HepG2 (cell line): Measurements from ENCODE around the gene STARD10. TPM values are rescaled to one million over a fixed set of nuclear protein-coding genes. Genes with fewer than 3 reads are reported as not detected.

Experiments
- ELF4 ChIP-seq: sonication (generic); formaldehyde crosslinking; IDR thresholded peaks from 2 replicates; pipeline ENCODE4 v1.5.0; 2020; ENCODE audit warnings: missing genetic modification reagents, mild to moderate bottlenecking, moderate library complexity, borderline replicate concordance
- HCFC1 ChIP-seq: fragments of 150-350 bp; IDR thresholded peaks from 2 replicates; pipeline ENCODE4 v1.6.1; 2014; ENCODE audit warnings: low read depth, low read length
- MYC ChIP-seq: sonication (generic); formaldehyde crosslinking; IDR thresholded peaks from 2 replicates; pipeline ENCODE4 v1.9.0; 2021; ENCODE audit warnings: missing genetic modification reagents, borderline replicate concordance
- NAIF1 ChIP-seq: sonication (generic); formaldehyde crosslinking; IDR thresholded peaks from 2 replicates; pipeline ENCODE4 v1.5.0; 2020; ENCODE audit warnings: mild to moderate bottlenecking, missing genetic modification reagents, borderline replicate concordance
- RAD51 ChIP-seq: fragments of 450-650 bp; IDR thresholded peaks from 2 replicates; pipeline ENCODE4 v1.6.1; 2016; ENCODE audit warnings: borderline replicate concordance
- RARG ChIP-seq: sonication (generic); formaldehyde crosslinking; IDR thresholded peaks from 2 replicates; pipeline ENCODE4 v1.4.0; 2020; ENCODE audit warnings: low read depth, mild to moderate bottlenecking, missing genetic modification reagents
- SKI ChIP-seq: fragments of 450-650 bp; IDR thresholded peaks from one replicate; pipeline ENCODE4 v1.6.1; 2018; ENCODE audit warnings: mild to moderate bottlenecking; ENCODE audit not compliant: partially characterized antibody
- SNAI1 ChIP-seq: sonication (generic); formaldehyde crosslinking; IDR thresholded peaks from 2 replicates; pipeline ENCODE4 v1.5.0; 2020; ENCODE audit warnings: mild to moderate bottlenecking, missing genetic modification reagents, borderline replicate concordance
- SP2 ChIP-seq: sonication (generic); formaldehyde crosslinking; IDR thresholded peaks from 2 replicates; pipeline ENCODE4 v1.5.1; 2020; ENCODE audit warnings: mild to moderate bottlenecking, missing genetic modification reagents
- TCF7L2 ChIP-seq: IDR thresholded peaks from 2 replicates; pipeline ENCODE4 v1.6.1; 2011; ENCODE audit warnings: mild to moderate bottlenecking, low read depth, low read length, moderate library complexity
- YEATS4 ChIP-seq: sonication (generic); formaldehyde crosslinking; IDR thresholded peaks from 2 replicates; pipeline ENCODE4 v1.4.0; 2020; ENCODE audit warnings: missing genetic modification reagents, borderline replicate concordance
- ZBTB7A ChIP-seq: sonication (generic); formaldehyde crosslinking; IDR thresholded peaks from 2 replicates; pipeline ENCODE4 v1.8.0; 2022; ENCODE audit warnings: mild to moderate bottlenecking, missing genetic modification reagents
- ZNF136 ChIP-seq: sonication (generic); formaldehyde crosslinking; IDR thresholded peaks from 2 replicates; pipeline ENCODE4 v1.8.1; 2022; ENCODE audit warnings: low read depth, mild to moderate bottlenecking, moderate library complexity, missing genetic modification reagents
- ZNF138 ChIP-seq: sonication (generic); formaldehyde crosslinking; IDR thresholded peaks from 2 replicates; pipeline ENCODE4 v1.5.0; 2020; ENCODE audit warnings: mild to moderate bottlenecking, low read depth, missing genetic modification reagents
- ZNF383 ChIP-seq: sonication (generic); formaldehyde crosslinking; IDR thresholded peaks from 2 replicates; pipeline ENCODE4 v1.4.0; 2020; ENCODE audit warnings: missing genetic modification reagents, mild to moderate bottlenecking, borderline replicate concordance
- ZNF629 ChIP-seq: sonication (generic); formaldehyde crosslinking; conservative IDR thresholded peaks from 2 replicates; pipeline ENCODE4 v1.5.0; 2020; ENCODE audit warnings: missing genetic modification reagents
- ZSCAN31 ChIP-seq: sonication (generic); formaldehyde crosslinking; IDR thresholded peaks from 2 replicates; pipeline ENCODE4 v1.5.0; 2020; ENCODE audit warnings: low read depth, mild to moderate bottlenecking, missing genetic modification reagents
- polyA plus RNA-seq, 8 experiments: library from polyadenylated mRNA; depleted of rRNA in 3 of 8; stranded (reverse) in 7 of 8; unstranded in 1 of 8; fragments of >200 nt; fragmentation: Illumina TruSeq in 4 of 8; extraction: Trizol in 4 of 8; gene quantifications; 2 replicates each; pipeline versions ENCODE4 v1.2.1 to v1.2.3, GENCODE V29; 2011 to 2016; ENCODE audit warnings: low read depth in 4 of 8, missing spikeins in 1 of 8, mixed read lengths in 1 of 8; ENCODE audit not compliant: insufficient read depth in 1 of 8
- total RNA-seq, 5 experiments: library from RNA; depleted of rRNA; stranded (reverse); fragments of >200 nt; fragmentation: Illumina TruSeq; extraction: Trizol; gene quantifications; 2 replicates each; pipeline ENCODE4 v1.2.3, GENCODE V29; 2016; ENCODE audit warnings: low read depth in 1 of 5
- TF ChIP-seq, protein P1 (sequence below): sonication (generic); formaldehyde crosslinking; IDR thresholded peaks from 2 replicates; pipeline ENCODE4 v1.8.0; 2022; ENCODE audit warnings: mild to moderate bottlenecking, missing genetic modification reagents; ENCODE audit not compliant: insufficient replicate concordance
- TF ChIP-seq, protein P2 (sequence below): sonication (generic); formaldehyde crosslinking; IDR thresholded peaks from 2 replicates; pipeline ENCODE4 v1.9.0; 2021; ENCODE audit warnings: missing genetic modification reagents, mild to moderate bottlenecking, borderline replicate concordance
- TF ChIP-seq, protein P3 (sequence below): sonication (generic); formaldehyde crosslinking; IDR thresholded peaks from 2 replicates; pipeline ENCODE4 v1.9.0; 2022; ENCODE audit warnings: low read depth, missing genetic modification reagents
- TF ChIP-seq, protein P4 (sequence below): sonication (generic); formaldehyde crosslinking; IDR thresholded peaks from 2 replicates; pipeline ENCODE4 v1.5.1; 2020; ENCODE audit warnings: missing genetic modification reagents, mild to moderate bottlenecking, borderline replicate concordance

STARD10 gene
- total and polyA plus RNA-seq, 2 of the 13 experiments (the other 11 are each of a cell fraction or from before 2014, with no cell fraction given): 260 to 341 TPM

DNA sequence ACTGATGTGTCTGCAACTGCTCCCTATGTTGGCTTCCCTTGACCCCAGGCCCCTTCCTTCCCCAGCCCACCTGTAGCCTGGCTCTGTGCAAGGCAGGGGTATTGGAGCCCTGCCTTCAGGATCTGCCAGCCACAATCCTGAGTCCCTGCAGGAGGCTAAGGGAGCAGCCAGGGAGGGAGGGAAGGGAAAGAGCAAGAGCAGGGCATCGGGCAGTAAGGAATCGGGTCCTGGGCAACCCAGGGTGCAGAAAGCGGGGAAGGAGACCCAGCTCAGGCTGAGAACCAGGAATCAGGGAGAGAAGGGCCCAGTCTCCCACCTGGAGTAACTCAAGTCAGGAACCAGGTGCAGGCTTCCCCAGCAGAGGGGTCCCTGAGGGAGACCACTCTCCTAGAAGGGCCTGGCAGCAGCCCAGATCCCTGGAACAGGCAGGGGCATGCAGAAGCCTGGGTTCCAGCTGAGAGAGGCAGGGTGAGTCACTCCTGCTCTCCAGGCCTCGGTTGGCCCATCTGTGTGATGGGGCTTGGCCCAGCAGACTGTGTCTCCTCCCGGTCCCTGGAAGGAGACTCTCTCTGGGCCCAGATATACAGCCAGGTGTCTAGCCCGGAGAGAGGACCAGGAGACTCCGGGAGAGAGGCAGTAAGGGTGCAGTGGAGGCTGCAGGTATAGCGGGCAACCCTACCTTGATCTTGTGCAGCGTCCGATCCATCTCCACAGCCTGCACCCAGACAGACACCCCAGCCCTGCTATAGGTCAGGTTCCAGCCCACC is 13.4 kb downstream of the STARD10 start (continued):
- TF ChIP-seq ZSCAN31 (CRISPR knock-in tag): peak; percentile 53; the same call in 1 of the 2 replicates
- TF ChIP-seq, protein P1, sequence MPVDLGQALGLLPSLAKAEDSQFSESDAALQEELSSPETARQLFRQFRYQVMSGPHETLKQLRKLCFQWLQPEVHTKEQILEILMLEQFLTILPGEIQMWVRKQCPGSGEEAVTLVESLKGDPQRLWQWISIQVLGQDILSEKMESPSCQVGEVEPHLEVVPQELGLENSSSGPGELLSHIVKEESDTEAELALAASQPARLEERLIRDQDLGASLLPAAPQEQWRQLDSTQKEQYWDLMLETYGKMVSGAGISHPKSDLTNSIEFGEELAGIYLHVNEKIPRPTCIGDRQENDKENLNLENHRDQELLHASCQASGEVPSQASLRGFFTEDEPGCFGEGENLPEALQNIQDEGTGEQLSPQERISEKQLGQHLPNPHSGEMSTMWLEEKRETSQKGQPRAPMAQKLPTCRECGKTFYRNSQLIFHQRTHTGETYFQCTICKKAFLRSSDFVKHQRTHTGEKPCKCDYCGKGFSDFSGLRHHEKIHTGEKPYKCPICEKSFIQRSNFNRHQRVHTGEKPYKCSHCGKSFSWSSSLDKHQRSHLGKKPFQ (CRISPR knock-in tag): no peak
- no peak for TF ChIP-seq MYC (CRISPR knock-in tag)
- TF ChIP-seq YEATS4 (CRISPR knock-in tag): no peak
- TF ChIP-seq ZNF629: peak; percentile 95
- TF ChIP-seq TCF7L2: no peak
- TF ChIP-seq, protein P2, sequence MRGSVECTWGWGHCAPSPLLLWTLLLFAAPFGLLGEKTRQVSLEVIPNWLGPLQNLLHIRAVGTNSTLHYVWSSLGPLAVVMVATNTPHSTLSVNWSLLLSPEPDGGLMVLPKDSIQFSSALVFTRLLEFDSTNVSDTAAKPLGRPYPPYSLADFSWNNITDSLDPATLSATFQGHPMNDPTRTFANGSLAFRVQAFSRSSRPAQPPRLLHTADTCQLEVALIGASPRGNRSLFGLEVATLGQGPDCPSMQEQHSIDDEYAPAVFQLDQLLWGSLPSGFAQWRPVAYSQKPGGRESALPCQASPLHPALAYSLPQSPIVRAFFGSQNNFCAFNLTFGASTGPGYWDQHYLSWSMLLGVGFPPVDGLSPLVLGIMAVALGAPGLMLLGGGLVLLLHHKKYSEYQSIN (CRISPR knock-in tag): no peak
- no peak for TF ChIP-seq NAIF1
- no peak for TF ChIP-seq RAD51
- TF ChIP-seq SP2 (CRISPR knock-in tag): no peak
- TF ChIP-seq SKI: no peak
- TF ChIP-seq HCFC1: no peak
- TF ChIP-seq, protein P3, sequence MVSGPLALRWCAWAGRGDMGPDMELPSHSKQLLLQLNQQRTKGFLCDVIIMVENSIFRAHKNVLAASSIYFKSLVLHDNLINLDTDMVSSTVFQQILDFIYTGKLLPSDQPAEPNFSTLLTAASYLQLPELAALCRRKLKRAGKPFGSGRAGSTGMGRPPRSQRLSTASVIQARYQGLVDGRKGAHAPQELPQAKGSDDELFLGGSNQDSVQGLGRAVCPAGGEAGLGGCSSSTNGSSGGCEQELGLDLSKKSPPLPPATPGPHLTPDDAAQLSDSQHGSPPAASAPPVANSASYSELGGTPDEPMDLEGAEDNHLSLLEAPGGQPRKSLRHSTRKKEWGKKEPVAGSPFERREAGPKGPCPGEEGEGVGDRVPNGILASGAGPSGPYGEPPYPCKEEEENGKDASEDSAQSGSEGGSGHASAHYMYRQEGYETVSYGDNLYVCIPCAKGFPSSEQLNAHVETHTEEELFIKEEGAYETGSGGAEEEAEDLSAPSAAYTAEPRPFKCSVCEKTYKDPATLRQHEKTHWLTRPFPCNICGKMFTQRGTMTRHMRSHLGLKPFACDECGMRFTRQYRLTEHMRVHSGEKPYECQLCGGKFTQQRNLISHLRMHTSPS (CRISPR knock-in tag): no peak
- TF ChIP-seq SNAI1: no peak
- 0 out of 2 replicates have a peak, but pooled peaks have one; percentile 1 for TF ChIP-seq ELF4 (CRISPR knock-in tag)
- TF ChIP-seq ZBTB7A (CRISPR knock-in tag): no peak
- TF ChIP-seq ZNF136 (CRISPR knock-in tag): no peak
- TF ChIP-seq ZNF383 (CRISPR knock-in tag): no peak
- no peak for TF ChIP-seq RARG
- TF ChIP-seq ZNF138: peak; percentile 65; the same call in 1 of the 2 replicates
- TF ChIP-seq, protein P4, sequence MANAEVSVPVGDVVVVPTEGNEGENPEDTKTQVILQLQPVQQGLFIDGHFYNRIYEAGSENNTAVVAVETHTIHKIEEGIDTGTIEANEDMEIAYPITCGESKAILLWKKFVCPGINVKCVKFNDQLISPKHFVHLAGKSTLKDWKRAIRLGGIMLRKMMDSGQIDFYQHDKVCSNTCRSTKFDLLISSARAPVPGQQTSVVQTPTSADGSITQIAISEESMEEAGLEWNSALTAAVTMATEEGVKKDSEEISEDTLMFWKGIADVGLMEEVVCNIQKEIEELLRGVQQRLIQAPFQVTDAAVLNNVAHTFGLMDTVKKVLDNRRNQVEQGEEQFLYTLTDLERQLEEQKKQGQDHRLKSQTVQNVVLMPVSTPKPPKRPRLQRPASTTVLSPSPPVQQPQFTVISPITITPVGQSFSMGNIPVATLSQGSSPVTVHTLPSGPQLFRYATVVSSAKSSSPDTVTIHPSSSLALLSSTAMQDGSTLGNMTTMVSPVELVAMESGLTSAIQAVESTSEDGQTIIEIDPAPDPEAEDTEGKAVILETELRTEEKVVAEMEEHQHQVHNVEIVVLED (CRISPR knock-in tag): no peak
